A673 (cell line): ENCODE results near the gene RBM4B.

Source experiments
- EZH2 ChIP-seq: fragments of 200-600 bp; sonication (generic); IDR thresholded peaks from 2 replicates; pipeline ENCODE4 v1.6.1; 2017; ENCODE audit warnings: borderline replicate concordance, low read depth, mild to moderate bottlenecking, mixed read lengths, antibody characterized with exemption, low read length; ENCODE audit not compliant: poor library complexity, severe bottlenecking
- TF ChIP-seq, protein P1 (sequence below): fragments of 300-800, 200-600 bp; sonication (generic); conservative IDR thresholded peaks from 2 replicates; pipeline ENCODE4 v1.5.1; 2017; ENCODE audit warnings: low read depth, mild to moderate bottlenecking, antibody characterized with exemption, low read length, moderate library complexity, mixed read lengths

GRCh38 chr11:66674964-66675602 lies 2.6 kb downstream of the RBM4B start:
- TF ChIP-seq, protein P1, sequence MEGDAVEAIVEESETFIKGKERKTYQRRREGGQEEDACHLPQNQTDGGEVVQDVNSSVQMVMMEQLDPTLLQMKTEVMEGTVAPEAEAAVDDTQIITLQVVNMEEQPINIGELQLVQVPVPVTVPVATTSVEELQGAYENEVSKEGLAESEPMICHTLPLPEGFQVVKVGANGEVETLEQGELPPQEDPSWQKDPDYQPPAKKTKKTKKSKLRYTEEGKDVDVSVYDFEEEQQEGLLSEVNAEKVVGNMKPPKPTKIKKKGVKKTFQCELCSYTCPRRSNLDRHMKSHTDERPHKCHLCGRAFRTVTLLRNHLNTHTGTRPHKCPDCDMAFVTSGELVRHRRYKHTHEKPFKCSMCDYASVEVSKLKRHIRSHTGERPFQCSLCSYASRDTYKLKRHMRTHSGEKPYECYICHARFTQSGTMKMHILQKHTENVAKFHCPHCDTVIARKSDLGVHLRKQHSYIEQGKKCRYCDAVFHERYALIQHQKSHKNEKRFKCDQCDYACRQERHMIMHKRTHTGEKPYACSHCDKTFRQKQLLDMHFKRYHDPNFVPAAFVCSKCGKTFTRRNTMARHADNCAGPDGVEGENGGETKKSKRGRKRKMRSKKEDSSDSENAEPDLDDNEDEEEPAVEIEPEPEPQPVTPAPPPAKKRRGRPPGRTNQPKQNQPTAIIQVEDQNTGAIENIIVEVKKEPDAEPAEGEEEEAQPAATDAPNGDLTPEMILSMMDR: no peak
- TF ChIP-seq EZH2: no peak
